ENCODE data around the gene ATXN7. TPM values are rescaled to one million over a fixed set of nuclear protein-coding genes. Genes with fewer than 3 reads are reported as not detected.

ATXN7 gene
- total RNA-seq, 1 donor from 2014 or later = 28.7 TPM

GRCh38 chr3:63911873-63912767 is 48.5 kb downstream of the ATXN7 start, which contains the start of gene SCAANT1:
Gene SCAANT1, minus strand, starts transcription at chr3:63912383.
- Mint-ChIP-seq H3K27me3 (ENCODE audit: low read depth) (no peaks in the 10 kb centered on the region), H3K4me1 (peaks cover 24% of the 10 kb centered on the region), H3K27ac (peak within 1 kb of the TSS; percentile 96), H3K4me3 (peak within 1 kb of the TSS; percentile 86), H3K36me3 (peaks cover 9% of the 10 kb centered on the region), H3K9me3 (no peaks in the 10 kb centered on the region)
- peak; percentile 71 to 84 for DNase-seq (ENCODE audit: low spot score in 2 of 2, unreplicated experiment in 2 of 2)
- TF ChIP-seq CTCF (IDR thresholded peaks at IDR 0.05; ENCODE audit: unreplicated experiment) = no peak

- Mint-ChIP-seq H3K27me3 (ENCODE audit: low read depth) (no peaks in the 10 kb centered on the region), H3K27ac (peak overlapping the region; percentile 96), H3K4me3 (peak overlapping the region; percentile 86), H3K36me3 (peaks cover 17% of the 10 kb centered on the region), H3K9me3 (no peaks in the 10 kb centered on the region), H3K4me1 (peaks cover 24% of the 10 kb centered on the region)
- TF ChIP-seq CTCF (IDR thresholded peaks at IDR 0.05; ENCODE audit: unreplicated experiment) = no peak
- peak in 1 of 2 experiments; percentile 44 for DNase-seq (ENCODE audit: low spot score in 2 of 2, unreplicated experiment in 2 of 2)
Measured at GRCh38 chr3:63912768-63913588, 49.3 kb downstream of the ATXN7 start.

- H3K27ac Mint-ChIP-seq = no peak overlapping the region
- peaks cover 17% of the 10 kb centered on the region for H3K36me3 Mint-ChIP-seq
- no peaks in the 10 kb centered on the region for H3K9me3 Mint-ChIP-seq
- DNase-seq (ENCODE audit: low spot score in 2 of 2, unreplicated experiment in 2 of 2) = no peak
- H3K4me1 Mint-ChIP-seq = peaks cover 24% of the 10 kb centered on the region
- H3K4me3 Mint-ChIP-seq = peak overlapping the region; percentile 86
- no peaks in the 10 kb centered on the region for H3K27me3 Mint-ChIP-seq (ENCODE audit: low read depth)
- no peak for TF ChIP-seq CTCF (IDR thresholded peaks at IDR 0.05; ENCODE audit: unreplicated experiment)
Measured at GRCh38 chr3:63914312-63914711, 50.6 kb downstream of the ATXN7 start.

- Mint-ChIP-seq H3K36me3 (peaks cover 28% of the 10 kb centered on the region), H3K9me3 (no peaks in the 10 kb centered on the region), H3K4me3 (no peak overlapping the region), H3K27ac (no peak overlapping the region), H3K27me3 (ENCODE audit: low read depth) (no peaks in the 10 kb centered on the region), H3K4me1 (peaks cover 14% of the 10 kb centered on the region)
- no peak for DNase-seq (ENCODE audit: low spot score in 2 of 2, unreplicated experiment in 2 of 2)
- TF ChIP-seq CTCF (IDR thresholded peaks at IDR 0.05; ENCODE audit: unreplicated experiment) = no peak
Measured at GRCh38 chr3:63918321-63918720, 54.7 kb downstream of the ATXN7 start.

GRCh38 chr3:63920001-63920400 is 56.3 kb downstream of the ATXN7 start:
- H3K9me3 Mint-ChIP-seq = peaks cover 7% of the 10 kb centered on the region
- TF ChIP-seq CTCF (IDR thresholded peaks at IDR 0.05; ENCODE audit: unreplicated experiment) = no peak
- H3K4me3 Mint-ChIP-seq = no peak overlapping the region
- no peak for DNase-seq (ENCODE audit: low spot score in 2 of 2, unreplicated experiment in 2 of 2)
- H3K27me3 Mint-ChIP-seq (ENCODE audit: low read depth) = no peaks in the 10 kb centered on the region
- no peak overlapping the region for H3K27ac Mint-ChIP-seq
- H3K36me3 Mint-ChIP-seq = peaks cover 43% of the 10 kb centered on the region
- peaks cover 3% of the 10 kb centered on the region for H3K4me1 Mint-ChIP-seq
